Pericardium fibroblast (primary cell): ENCODE measurements around the gene OBI1. TPM values are rescaled to one million over a fixed set of nuclear protein-coding genes. Genes with fewer than 3 reads are reported as not detected.

Experiments
- total RNA-seq: library from RNA; depleted of rRNA; stranded (reverse); fragments of >200 nt; gene quantifications from 2 replicates; pipeline ENCODE4 v1.2.3, GENCODE V29; 2015

The OBI1 gene, protein sequence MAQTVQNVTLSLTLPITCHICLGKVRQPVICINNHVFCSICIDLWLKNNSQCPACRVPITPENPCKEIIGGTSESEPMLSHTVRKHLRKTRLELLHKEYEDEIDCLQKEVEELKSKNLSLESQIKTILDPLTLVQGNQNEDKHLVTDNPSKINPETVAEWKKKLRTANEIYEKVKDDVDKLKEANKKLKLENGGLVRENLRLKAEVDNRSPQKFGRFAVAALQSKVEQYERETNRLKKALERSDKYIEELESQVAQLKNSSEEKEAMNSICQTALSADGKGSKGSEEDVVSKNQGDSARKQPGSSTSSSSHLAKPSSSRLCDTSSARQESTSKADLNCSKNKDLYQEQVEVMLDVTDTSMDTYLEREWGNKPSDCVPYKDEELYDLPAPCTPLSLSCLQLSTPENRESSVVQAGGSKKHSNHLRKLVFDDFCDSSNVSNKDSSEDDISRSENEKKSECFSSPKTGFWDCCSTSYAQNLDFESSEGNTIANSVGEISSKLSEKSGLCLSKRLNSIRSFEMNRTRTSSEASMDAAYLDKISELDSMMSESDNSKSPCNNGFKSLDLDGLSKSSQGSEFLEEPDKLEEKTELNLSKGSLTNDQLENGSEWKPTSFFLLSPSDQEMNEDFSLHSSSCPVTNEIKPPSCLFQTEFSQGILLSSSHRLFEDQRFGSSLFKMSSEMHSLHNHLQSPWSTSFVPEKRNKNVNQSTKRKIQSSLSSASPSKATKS
- 6.0 and 6.4 TPM in 2 replicates for total RNA-seq

DNA sequence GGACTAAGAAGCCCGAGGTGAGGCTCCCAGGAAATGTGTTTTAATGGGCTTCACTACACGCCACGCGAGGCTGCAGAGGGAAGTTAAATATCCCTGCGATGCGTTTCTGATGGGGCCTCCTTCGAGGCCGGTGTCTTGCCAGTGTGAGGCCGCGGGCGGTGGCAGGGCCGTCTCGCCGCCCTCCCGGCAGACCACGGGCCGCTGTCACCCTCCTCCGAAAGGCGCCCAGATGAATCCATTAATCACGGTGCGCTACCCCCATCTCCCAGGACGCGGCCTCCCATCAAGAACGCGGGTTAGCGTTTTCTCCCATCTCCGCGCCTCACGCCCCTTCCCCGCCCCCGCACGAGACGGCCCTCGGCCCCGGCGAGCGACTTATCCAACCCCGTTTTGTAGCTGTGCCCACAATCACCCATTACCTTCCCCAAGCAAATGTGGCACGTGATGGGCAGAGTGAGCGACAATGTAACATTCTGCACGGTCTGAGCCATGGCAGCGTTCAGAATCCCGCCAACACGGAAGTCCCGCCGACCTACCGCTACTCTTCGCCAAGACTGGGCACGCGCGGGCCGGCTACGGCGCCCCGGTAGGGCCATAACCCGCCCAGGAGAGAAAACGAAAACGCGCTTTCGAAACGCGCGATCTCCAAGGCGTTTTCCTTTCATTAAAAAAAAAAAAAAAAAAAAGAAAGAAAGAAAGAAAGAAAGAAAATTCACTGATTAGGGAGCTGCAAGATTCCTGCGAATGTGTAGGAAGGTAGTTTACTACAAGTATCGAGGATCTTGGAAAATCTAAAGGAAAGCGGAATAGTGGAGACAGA, at the start of gene OBI1:
Gene OBI1 (minus strand): TSS at position 526 of the 820 bp plus-strand sequence. CDS start 35 bp downstream, at position 491.

DNA sequence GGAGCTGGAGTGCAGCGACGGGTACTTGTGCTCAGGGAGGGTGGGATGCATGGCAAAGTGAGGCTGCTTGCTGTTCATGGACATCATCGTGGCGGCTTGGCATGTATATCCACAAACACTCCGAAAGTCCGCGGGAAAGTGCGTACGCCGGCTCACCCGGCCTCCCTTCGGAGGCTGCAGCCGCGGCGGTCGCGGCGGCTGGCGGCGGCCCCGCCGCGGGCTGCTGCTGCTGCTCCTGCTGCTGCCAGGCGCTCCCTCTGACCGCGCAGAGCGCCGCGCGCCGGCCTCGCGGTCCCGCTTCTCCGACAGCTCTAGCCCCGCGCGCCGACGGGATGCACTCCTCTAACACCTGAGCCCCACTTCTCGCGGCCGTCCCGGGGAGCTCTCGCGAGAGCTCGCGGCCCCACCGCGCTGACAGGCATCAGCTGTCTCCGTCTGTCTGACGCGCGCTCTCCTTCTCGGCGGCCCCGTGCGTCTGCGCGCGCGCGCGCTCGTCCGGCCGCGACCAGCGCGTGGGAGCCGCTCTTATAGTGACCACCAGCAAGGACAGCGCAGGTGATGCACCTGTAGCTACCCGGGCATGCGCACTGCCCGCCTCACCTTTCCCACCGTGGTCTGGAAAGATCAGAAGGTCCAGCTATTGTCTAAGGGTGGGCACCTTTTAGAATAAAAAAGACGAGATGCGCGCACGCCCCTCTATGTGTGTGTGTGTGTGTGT, 55.6 kb downstream of the OBI1 start, which contains the start of gene POU4F1:
Gene POU4F1 (minus strand): TSS at position 313 of the 718 bp plus-strand sequence. CDS start 226 bp downstream, at position 87.

Other genes starting within 250 kb of the OBI1 start
- not detected in 2 replicates for gene POU4F1, start 55.6 kb downstream of the OBI1 start, total RNA-seq